ENCODE results near the gene SDF4. TPM values are rescaled to one million over a fixed set of nuclear protein-coding genes. Genes with fewer than 3 reads are reported as not detected.
"Not testable (repeated sequence)": the region's sequence is repeated elsewhere in the genome, so short reads cannot be mapped to it uniquely, and the experiment has no call there.

The SDF4 gene
- total RNA-seq, 2 donors from 2014 or later, result 85.9 to 95.6 TPM

- Histone ChIP-seq H3K9ac (ENCODE audit: extremely low read depth, low read length, poor library complexity, severe bottlenecking) (no peak overlapping the region), H3K4me3 (ENCODE audit: low read length) (no peak overlapping the region), H3K27me3 (ENCODE audit: control insufficient read depth, insufficient read depth, low read length, poor library complexity, severe bottlenecking) (peaks cover 8% of the 10 kb centered on the region), H3K36me3 (ENCODE audit: control insufficient read depth, insufficient read depth, low read length) (no peaks in the 10 kb centered on the region), H3K4me1 (ENCODE audit: control insufficient read depth, insufficient read depth, low read length) (no peaks in the 10 kb centered on the region), H3K27ac (ENCODE audit: low read depth, low read length) (no peak overlapping the region), H3K9me3 (ENCODE audit: control insufficient read depth, low read length) (peaks cover 19% of the 10 kb centered on the region)
- H3K27me3 Mint-ChIP-seq (ENCODE audit: insufficient read depth), result peaks cover 17% of the 10 kb centered on the region
- 83 to 86% methylated on average over 9 to 13 of the region's 13 CpGs for WGBS, 2 experiments (ENCODE audit: insufficient coverage in 1 of 2, insufficient read length in 1 of 2)
- H3K27ac Mint-ChIP-seq, result no peak overlapping the region
- no peaks in the 10 kb centered on the region for H3K4me1 Mint-ChIP-seq
- peaks cover 24% of the 10 kb centered on the region for H3K9me3 Mint-ChIP-seq
- peak; percentile 44 for DNase-seq
- TF ChIP-seq CTCF (conservative IDR thresholded peaks at IDR 0.05), result no peak
- H3K36me3 Mint-ChIP-seq (ENCODE audit: low read depth), result no peaks in the 10 kb centered on the region
- no peak overlapping the region for H3K4me3 Mint-ChIP-seq
Observed at GRCh38 chr1:1196431-1197187, 35.2 kb downstream of the SDF4 start.

GRCh38 chr1:1195726-1196125 lies 36.1 kb downstream of the SDF4 start:
- H3K4me3 Mint-ChIP-seq; H3K9ac ChIP-seq (ENCODE audit: extremely low read depth, low read length, poor library complexity, severe bottlenecking); H3K27ac ChIP-seq (ENCODE audit: low read depth, low read length); H3K27me3 ChIP-seq (ENCODE audit: control insufficient read depth, insufficient read depth, low read length, poor library complexity, severe bottlenecking); DNase-seq; H3K27ac Mint-ChIP-seq; H3K36me3 Mint-ChIP-seq (ENCODE audit: low read depth); H3K4me3 ChIP-seq (ENCODE audit: low read length); H3K4me1 Mint-ChIP-seq; H3K36me3 ChIP-seq (ENCODE audit: control insufficient read depth, insufficient read depth, low read length); H3K4me1 ChIP-seq (ENCODE audit: control insufficient read depth, insufficient read depth, low read length): not testable (repeated sequence)
- 82 to 95% methylated on average over 6 of the region's 6 CpGs for WGBS, 2 experiments (ENCODE audit: insufficient coverage in 1 of 2, insufficient read length in 1 of 2)
- peaks cover 32% of the 10 kb centered on the region for H3K9me3 Mint-ChIP-seq
- peaks cover 17% of the 10 kb centered on the region for H3K27me3 Mint-ChIP-seq (ENCODE audit: insufficient read depth)
- peaks cover 27% of the 10 kb centered on the region for H3K9me3 ChIP-seq (ENCODE audit: control insufficient read depth, low read length)

GRCh38 chr1:1194723-1195122 lies 37.1 kb downstream of the SDF4 start:
- 86 to 93% methylated on average over 1 to 3 of the region's 3 CpGs for WGBS, 2 experiments (ENCODE audit: insufficient coverage in 1 of 2, insufficient read length in 1 of 2)
- no peak for DNase-seq
- Histone ChIP-seq H3K9me3 (ENCODE audit: control insufficient read depth, low read length) (peaks cover 28% of the 10 kb centered on the region), H3K27me3 (ENCODE audit: control insufficient read depth, insufficient read depth, low read length, poor library complexity, severe bottlenecking) (no peaks in the 10 kb centered on the region), H3K4me3 (ENCODE audit: low read length) (no peak overlapping the region), H3K36me3 (ENCODE audit: control insufficient read depth, insufficient read depth, low read length) (no peaks in the 10 kb centered on the region), H3K9ac (ENCODE audit: extremely low read depth, low read length, poor library complexity, severe bottlenecking) (no peak overlapping the region), H3K27ac (ENCODE audit: low read depth, low read length) (no peak overlapping the region), H3K4me1 (ENCODE audit: control insufficient read depth, insufficient read depth, low read length) (no peaks in the 10 kb centered on the region)
- H3K4me3 Mint-ChIP-seq, result no peak overlapping the region
- H3K4me1 Mint-ChIP-seq, result no peaks in the 10 kb centered on the region
- H3K36me3 Mint-ChIP-seq (ENCODE audit: low read depth), result no peaks in the 10 kb centered on the region
- H3K9me3 Mint-ChIP-seq, result peaks cover 34% of the 10 kb centered on the region
- H3K27me3 Mint-ChIP-seq (ENCODE audit: insufficient read depth), result peaks cover 19% of the 10 kb centered on the region
- TF ChIP-seq CTCF (conservative IDR thresholded peaks at IDR 0.05), result no peak
- no peak overlapping the region for H3K27ac Mint-ChIP-seq

Data from endodermal cell (in vitro differentiated cells).